T47D (cell line): ENCODE results near the gene GBP7.
A peak's percentile ranks its signal among the peaks of the same experiment; 100 is the strongest.
"Not testable (repeated sequence)": the region's sequence is repeated elsewhere in the genome, so short reads cannot be mapped to it uniquely, and the experiment has no call there.

Experiments
- DNase-seq, 2 experiments: peaks; one replicate each; pipeline versions ENCODE4 v3.0.0 to v3.0.0-alpha.2; 2011 to 2012; ENCODE audit warnings: low read depth in 1 of 2, low spot score in 1 of 2
- JUND ChIP-seq: IDR thresholded peaks from 2 replicates; pipeline ENCODE4 v1.6.1; 2012; ENCODE audit warnings: low read depth
- in situ Hi-C: cut with HindIII; loops from 2 replicates; pipeline ENCODE4 v1.10.0; 2016; ENCODE audit warnings: low sequenced_read_pairs, low pct_unique_long_range_greater_than_20kb

GBP7 gene, protein sequence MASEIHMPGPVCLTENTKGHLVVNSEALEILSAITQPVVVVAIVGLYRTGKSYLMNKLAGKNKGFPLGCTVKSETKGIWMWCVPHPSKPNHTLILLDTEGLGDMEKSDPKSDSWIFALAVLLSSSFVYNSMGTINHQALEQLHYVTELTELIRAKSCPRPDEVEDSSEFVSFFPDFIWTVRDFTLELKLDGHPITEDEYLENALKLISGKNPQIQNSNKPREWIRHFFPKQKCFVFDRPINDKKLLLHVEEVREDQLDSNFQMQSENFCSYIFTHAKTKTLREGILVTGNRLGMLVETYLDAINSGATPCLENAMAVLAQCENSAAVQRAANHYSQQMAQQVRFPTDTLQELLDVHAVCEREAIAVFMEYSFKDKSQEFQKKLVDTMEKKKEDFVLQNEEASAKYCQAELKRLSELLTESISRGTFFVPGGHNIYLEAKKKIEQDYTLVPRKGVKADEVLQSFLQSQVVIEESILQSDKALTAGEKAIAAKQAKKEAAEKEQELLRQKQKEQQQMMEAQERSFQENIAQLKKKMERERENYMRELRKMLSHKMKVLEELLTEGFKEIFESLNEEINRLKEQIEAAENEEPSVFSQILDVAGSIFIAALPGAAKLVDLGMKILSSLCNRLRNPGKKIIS

DNA sequence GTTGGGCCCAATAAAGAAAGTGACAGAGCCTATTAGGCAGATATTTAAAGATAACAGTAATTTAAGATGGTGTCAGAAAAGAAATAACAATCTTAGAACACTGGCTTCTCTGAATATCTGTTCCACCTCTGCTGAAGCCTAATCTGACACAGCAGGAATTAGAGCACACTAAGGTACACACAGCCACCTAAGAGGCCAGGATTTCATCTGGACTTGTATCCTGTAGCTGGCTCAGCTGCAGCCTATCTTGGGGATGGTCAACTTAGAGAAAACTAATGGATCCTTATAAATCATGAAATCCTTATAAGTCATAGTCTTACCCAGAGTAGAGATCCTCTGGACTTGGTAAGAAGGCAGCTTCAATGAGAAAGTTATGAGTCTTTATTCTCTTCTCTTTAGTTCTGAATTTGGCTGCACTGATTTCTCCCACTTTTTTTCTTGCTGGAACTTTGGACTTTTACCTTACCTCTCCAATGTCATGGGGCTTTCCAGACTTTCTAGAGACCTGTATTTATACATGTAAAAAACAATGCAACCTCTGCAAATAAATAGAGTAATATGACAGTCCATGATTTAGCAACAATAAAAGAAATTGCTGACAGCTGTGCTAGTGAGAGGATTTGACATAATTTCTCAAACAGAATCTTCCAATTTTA is at the start of gene GBP7:
Gene GBP7, minus strand, starts transcription at position 403 of the 656 bp plus-strand sequence. CDS start 4,068 bp downstream, outside the sequence.
- in situ Hi-C loops: no loop called here
- no peak for DNase-seq
- TF ChIP-seq JUND: no peak

DNA sequence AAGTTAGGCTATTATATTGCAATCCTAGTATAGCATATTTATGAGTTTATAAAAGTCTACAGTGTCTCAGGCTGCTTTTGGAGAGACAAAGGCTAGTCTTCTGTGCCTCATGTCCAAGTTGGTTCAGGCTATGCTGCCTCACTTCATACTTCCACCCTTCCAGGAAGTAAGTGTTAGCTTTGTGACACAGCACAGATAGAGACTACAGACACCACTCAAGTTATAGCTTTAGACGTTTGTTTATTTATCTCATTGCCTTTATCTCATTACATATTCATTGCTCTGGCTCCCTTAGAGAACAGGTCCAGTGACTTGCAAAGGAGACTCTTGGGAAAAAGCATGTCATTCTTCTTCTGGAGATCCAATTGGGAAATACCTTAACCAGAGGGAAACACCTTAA is 45.5 kb upstream of the GBP7 start:
- peak in 1 of 2 experiments; percentile 5 for DNase-seq
- in situ Hi-C loops: no loop called here
- no peak for TF ChIP-seq JUND

DNA sequence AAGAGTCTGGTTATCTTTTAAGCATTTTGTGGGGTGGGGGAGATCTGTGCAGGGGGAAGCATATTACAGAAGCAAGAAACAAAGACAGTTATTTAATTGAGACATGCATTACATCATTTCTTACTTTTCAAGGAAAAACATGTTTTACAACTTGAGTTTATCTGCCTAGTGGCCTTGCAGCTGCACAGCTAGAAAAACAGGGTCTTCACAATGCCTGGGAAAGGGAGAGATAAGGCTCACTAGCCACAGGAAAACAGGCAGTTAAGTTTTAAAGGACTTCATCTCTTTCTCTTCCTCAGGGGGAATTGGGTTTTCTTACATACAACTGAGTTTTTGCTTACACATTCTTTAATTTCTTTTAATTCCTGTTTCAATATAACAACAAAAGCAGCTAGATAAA is 44.0 kb upstream of the GBP7 start:
- DNase-seq, in situ Hi-C loops: not testable (repeated sequence)

DNA sequence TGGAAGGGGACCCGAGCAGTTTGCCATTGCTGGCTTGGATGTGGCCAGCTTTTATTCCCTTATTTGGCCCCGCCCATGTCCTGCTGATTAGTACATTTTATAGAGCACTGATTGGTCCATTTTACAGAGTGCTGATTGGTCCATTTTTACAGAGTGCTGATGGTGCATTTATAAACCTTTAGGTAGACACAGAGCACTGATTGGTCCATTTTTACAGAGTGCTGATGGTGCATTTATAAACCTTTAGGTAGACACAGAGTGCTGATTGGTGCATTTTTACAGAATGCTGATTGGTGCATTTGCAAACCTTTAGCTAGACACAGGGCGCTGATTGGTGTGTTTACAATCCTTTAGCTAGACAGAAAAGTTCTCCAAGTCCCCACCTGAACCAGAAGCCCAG is 43.1 kb upstream of the GBP7 start:
- in situ Hi-C loops, DNase-seq: not testable (repeated sequence)

DNA sequence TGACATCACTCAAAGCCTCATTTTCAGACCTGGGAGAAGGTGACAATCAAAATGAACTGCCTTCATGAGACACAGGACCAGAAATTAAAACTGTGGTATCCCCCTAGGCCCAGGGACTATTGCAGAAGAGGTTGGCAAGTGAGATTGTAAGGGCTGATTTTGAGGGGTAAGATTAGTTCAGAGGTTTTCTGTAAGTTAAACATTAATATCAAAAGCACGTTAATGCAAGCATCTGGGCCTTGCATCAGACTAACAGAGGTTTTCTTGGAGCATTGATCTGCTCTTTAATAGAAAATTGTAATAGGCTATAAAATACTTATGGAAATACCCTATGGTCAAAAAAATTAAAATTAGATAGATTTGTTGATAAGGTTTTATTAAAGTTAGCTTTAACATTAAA is 37.5 kb upstream of the GBP7 start:
- DNase-seq: no peak
- in situ Hi-C loops: no loop called here
- TF ChIP-seq JUND: no peak

DNA sequence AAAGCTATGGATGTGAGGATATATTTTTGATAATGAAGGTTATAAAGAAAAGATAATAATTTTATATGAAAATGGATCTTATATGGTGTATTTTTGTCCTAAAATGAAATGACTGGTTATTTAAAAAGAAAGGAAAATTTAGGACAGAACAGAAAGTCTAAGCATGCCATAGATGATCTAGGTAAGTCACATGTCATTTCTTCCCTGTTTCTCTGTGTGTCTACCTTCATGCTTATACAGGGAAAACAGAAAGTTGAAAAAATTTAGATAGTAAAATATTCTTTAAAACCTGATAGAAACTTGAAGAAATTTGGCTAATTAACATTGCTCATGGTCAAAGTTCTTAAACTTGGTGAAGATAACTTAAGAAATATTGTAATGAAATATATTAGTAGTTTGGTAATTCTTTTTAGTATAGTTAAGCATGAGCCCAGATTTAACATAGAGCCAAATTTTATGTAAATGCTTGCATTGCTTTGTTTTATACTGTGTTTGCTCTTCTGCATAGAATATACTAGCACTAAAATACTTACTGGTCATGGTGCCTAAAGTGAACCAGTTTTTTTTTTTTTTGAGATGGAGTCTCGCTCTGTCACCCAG is 35.3 kb upstream of the GBP7 start:
- no peak for TF ChIP-seq JUND
- in situ Hi-C loops: no loop called here

DNA sequence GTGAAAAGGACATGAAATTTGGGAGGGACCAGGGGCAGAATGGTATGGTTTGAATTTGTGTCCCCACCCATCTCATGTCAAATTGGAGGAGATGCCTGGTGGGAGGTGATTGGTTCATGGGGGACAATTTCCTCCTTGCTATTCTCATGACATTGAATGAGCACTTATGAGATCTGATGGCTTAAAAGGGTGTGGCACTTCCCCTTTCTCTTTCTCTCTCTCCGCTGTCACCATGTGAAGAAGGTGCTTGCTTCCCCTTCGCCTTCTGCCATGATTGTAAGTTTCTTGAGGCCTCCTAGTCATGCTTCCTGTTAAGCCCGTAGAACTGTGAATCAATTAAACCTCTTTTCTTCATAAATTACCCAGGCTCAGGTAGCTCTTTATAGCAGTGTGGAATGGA is 30.6 kb upstream of the GBP7 start:
- in situ Hi-C loops: no loop called here
- DNase-seq: no peak
- no peak for TF ChIP-seq JUND

More for the DNA sequence above, 35.3 kb upstream of the GBP7 start:
- no peak for DNase-seq

DNA sequence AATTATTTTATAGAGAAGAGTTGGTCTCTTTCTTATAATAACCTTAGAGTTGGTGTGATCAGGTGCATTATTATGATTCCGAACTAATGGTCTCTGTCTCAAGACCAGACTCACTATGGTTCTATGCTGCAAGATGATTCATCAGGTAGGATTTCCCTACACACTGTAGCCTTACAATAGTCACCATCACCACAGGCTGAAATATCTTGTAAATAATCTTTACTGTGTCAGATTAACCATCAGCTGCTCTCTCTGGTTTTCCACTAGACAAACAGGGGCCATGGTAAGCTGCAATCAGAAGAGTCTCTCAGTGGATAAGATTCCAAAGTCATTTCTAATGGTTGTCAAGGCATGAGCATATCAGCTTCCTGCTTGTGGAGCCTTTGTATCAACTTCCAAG is 27.4 kb upstream of the GBP7 start:
- TF ChIP-seq JUND: no peak
- DNase-seq: no peak
- in situ Hi-C loops: no loop called here

DNA sequence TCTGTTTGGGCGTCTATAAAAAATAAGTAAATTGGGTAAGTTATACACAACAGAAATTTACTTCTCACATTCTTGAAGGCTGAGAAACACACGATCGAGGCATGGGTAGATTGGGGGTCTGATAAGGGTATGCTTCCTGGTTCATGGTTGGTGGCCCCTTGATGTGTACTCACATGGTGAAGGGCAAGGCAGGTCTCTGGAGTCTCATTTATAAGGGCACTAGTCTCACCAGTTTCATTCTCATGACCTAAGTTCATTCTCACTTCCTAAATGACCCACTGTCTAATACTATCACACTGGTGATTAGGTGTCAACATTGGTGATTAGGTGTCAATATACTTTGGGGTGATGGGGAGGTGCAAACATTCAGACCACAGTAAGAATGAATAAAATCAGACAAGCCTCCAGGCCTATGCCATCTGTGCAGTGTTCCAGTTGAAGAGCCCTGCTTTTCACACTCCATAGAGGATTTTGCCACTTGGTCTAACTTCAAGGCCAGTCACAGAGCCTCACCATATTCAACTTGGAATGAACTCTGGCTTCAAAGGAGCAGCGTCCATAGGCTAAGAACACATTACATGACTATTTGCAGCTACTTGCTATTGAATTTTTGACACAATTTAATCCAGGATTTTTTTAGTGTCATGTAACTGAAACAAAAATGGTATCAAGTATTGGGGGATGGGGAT is 25.4 kb upstream of the GBP7 start:
- TF ChIP-seq JUND: no peak
- no peak for DNase-seq
- in situ Hi-C loops: no loop called here

DNA sequence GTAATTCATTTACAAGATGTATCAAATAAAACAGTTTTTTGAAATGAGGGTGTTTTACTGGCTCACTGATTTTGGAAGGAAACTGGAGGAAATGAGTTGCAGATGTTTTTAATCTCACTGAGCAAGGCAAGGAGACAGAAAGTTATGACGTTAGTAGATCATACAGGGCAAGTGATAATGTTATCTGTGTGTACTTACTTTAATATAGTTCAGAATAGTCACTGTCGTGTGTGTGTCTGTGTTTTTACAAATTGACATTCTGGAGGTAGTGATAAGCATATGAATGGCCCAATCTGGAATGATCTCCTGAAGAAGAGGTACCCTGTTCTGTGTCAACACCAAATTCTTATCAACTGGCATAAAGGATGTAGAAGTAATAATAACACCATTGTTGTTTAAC is 24.9 kb upstream of the GBP7 start:
- in situ Hi-C loops: no loop called here
- DNase-seq: no peak
- no peak for TF ChIP-seq JUND

DNA sequence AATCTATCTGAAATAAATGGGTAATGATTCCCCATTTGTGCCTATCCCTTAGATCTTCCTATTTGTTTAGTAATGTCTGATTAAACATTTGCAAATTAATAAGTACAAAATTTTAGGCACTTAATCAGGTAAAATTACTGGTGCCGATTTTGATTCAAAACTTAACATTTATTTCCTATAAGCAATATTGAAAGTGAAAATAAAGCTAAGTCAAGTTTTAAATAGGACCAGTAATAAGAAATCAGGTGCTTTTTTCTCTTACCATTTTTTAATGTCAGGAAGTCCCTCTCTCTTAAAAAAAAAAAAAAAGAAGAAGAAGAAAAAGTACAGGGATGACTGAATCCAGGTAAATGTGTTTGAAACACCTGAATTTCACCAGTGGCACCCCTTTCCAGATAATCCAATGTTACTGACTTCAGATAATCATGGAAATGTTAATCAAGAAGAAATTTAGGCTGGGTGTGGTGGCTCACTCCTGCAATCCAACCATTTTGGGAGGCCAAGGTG is 23.8 kb upstream of the GBP7 start:
- no peak for DNase-seq
- no peak for TF ChIP-seq JUND
- in situ Hi-C loops: no loop called here

DNA sequence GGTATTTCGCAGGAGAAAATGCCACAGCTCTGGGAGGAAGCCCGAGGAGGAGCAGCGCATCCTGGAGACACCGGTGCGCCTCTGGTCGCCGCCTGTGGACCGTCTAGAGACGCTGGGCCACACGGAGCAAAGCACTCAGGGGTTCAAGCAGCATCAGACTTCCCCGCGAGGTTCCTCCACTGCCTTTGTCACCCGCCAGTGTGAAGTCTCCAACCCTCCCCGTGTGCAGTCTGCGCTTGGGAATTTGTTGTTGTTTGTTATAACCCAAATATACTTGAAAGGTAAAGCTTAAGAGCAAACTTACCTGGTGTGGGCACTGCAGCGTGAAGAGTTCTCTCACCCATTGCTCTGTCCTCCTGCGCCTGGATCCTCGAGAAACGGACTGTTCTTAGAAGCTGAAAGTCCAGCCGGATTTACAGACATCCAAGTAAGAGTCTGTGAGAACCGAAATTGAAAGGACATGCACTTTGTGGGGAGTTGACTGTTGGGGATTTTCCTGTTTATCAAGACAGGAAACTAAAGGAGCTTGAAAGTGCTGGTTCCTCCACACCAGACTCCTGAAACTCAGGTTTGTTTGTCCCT is 22.8 kb upstream of the GBP7 start, which contains the start of gene GBP4:
Gene GBP4, minus strand, starts transcription at position 452 of the 582 bp plus-strand sequence. Its CDS starts 108 bp downstream, at position 344.
- TF ChIP-seq JUND: no peak
- in situ Hi-C loops: no loop called here
- peak in 1 of 2 experiments; percentile 49 for DNase-seq
